GM18858 (cell line): ENCODE data around the gene DPY19L1.
"Not testable (repeated sequence)": the region's sequence is repeated elsewhere in the genome, so short reads cannot be mapped to it uniquely, and the experiment has no call there.

ENCODE experiments used
- ATAC-seq: cut with Tn5 transposase; IDR thresholded peaks from one replicate; pipeline ENCODE4 v1.9.1; 2021; ENCODE audit not compliant: unreplicated experiment

The DPY19L1 gene

DNA sequence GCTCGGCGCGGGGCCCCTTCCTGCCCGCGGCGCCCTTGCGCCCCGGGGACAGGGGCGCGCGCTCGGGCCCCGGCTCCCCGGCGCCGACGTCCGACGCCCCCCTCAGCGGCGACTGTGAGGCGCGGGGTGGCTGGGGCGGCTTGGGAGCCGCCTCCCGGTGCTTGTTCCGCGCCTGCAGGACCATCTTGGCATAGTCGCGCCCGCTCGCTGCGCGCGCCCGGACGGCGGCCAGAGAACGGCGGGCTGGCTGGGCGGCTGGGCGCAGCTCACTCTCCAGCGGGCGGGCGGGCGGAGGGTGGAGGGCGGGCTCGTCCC, at the start of gene DPY19L1:
DPY19L1 (minus strand) TSS at position 275 of the 315 bp plus-strand sequence; CDS start at position 184, 91 bp downstream.
- ATAC-seq = peak; percentile 18

DNA sequence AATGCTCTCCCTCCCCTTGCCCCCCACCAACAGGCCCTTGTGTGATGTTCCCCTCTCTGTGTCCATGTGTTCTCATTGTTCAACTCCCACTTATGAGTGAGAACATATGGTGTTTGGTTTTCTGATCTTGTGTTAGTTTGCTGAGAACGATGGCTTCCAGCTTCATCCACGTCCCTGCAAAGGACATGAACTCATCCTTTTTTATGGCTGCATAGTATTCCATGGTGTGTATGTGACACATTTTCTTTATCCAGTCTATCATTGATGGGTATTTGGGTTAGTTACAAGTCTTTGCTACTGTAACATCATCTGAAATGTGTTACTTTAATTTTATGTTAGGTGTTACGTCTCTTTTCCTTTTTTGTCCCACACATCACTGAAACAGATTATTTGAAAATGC, 42.2 kb upstream of the DPY19L1 start:
- ATAC-seq = not testable (repeated sequence)

DNA sequence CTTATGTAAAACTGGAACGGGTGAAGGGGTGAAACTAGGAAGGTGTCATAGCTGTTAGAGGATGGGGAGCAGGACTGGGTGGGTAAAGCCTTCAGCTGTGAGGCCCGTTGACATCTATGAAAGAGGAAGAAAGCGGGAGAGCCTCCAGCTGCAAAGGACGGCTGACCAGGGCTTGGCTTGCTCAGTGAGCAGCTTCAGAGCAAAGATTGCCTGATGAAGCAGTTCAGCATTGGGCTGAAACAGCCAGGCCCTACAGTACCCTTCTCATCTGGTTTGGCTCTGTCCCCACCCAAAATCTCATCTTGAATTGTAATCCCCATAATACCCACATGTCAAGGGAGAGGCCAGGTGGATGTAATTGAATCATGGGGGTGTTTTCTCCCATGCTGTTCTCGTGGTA, 36.7 kb upstream of the DPY19L1 start:
- ATAC-seq = not testable (repeated sequence)

DNA sequence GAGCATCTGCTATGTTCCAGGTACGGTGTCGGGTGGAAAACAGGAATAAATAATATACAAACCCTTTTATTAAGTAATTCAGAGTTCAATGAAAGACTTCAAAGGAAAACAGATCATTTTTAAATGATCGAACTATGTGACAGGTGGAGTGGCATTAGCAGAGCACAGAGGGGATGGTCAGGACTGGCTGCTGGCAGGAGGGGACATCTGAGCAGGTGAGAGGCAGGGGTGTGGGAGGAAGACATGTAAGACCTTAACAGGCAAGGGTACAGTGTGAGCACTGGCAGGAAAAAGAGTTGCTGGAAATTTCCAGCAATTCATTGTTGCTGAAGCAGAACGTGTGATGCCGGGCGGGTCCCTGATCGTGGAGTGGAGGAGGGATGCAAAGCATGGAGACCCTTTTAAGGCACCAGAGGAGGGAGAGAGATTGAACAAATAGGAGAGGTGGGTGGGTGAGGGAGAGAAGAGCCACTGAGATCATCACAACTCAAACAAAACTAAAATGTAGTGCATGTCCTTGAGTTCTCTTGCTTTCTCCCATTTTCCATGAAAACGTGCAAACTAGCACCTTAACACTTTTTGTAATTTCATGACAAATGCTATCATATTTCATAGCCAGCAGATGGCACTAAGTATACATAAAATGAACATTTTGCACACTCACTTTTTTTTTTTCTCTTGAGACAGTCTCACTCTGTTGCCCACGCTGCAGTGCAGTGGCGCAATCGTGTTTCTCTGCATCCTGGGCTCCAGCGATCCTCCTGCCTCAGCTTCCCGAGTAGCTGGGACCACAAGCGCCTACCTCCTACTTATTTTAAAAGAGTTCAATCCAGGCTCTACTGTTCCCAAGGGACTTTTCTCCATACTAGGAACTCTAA, 35.9 kb upstream of the DPY19L1 start:
- ATAC-seq = not testable (repeated sequence)

DNA sequence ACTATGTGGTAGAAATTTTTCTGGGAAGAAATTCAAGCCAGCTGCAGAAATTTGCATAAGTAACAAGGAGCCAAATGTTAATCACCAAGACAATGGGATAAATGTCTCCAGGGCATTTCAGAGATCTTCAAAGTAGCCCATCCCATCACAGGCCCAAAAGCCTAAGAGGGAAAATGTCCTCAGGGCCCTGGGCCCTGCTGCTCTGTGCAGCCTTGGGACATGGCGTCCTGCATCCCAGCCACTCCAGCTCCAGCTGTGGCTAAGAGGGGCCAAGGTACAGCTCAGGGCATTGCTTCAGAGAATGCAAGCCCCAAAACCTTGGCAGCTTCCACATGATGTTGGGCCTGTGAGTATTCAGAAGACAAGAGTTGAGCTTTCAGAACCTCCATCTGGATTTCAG, 31.8 kb upstream of the DPY19L1 start:
- ATAC-seq = not testable (repeated sequence)

DNA sequence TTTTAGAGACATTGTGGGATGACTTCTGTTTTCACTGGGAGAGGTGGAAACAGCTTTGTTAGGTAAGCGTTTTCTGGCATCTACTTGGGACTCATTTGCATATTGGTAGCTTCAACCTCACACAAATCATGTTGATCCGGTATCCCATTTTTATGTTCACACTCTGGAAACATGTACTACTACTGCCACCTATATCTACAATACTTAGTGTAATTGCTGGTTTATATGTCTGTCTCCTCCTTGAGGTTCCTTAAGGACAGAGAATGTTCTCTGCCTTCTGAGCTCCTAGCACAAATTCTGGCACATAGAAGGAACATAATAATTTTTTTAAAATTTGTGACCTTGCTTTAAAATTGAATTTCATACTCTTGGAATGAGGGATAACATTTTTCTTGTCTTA, 28.1 kb upstream of the DPY19L1 start:
- ATAC-seq = not testable (repeated sequence)

DNA sequence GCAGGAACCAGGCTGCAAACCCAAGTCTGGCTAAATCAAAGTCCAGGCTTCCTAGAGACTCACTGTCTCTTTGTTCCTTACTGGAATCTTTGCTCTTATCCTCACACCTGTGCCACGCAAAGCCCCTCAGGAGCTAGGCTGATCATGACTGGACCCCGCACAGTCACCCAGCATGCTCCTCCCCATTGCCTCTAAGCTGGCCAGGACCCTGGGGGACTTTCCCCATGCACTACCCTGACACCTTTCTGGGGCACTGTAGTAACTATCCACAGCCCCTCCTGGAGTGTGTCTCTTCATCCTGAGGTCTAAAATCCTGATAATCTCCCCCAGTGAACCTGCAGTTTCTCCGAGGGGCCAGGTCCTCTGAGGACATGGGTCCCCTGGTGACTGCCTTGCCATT, 21.3 kb upstream of the DPY19L1 start:
- ATAC-seq = not testable (repeated sequence)

DNA sequence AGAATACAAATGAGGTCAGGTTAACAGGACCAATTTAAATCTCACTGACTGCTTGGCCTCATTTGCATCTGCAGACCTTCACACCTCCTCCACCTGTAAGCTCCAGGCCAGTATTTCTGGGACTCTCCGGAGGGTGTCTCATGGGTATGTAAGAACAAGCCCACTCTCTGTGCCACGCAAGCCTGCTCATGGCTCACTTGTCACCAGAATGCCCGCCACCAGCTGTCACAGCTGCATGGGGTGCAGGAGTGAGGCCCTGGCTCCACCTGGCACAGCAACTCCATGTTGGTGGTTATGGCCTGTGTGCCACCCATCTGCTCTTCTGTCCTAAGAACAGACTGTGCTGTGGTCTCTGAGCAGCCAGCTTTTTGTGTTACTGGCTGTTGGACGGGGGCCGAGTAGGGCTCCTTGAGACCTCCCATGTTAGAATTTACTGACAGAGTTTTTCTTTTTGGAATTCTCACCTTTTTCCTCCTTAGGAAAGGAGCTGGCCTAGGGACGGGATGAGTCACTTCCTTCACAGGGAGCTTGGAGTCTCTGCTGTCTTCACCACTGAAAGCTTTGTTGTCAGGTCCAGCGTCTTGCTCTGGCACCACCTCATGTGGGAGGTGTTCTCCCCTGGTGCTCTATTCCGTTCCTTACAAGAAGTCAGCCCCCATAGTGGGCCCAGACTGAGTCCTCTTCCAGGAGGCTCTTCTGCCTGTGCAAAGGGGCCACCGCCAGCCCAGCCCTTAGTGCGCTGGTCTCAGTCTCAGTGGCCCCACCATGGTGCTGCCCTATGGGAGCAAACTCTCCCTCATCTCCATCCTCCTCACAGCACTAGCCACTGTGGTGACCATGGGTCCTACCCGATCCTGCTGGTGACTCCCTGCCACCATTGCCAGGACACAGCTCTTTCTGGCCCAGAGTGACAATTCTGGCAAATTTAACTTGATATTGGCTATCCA, 20.5 kb upstream of the DPY19L1 start:
- not testable (repeated sequence) for ATAC-seq

DNA sequence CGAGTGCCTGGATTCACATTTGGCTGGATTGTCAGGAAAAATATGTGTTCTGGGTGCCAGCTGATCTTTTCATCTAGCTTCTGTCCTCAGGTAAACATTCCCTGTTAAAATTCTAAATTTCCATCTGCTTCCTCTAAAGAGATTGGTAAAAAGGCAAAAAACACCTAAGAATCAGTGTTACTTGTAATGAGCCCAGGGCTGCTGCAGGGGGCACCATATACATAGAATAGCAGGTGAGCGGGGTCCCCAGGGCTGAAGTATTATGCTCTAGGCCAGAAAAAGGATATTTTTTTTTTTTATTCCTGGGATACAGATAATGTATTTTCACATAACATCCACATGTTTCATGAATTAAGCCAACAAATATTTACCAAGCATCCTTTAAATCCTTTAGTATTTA, 18.4 kb upstream of the DPY19L1 start:
- not testable (repeated sequence) for ATAC-seq

DNA sequence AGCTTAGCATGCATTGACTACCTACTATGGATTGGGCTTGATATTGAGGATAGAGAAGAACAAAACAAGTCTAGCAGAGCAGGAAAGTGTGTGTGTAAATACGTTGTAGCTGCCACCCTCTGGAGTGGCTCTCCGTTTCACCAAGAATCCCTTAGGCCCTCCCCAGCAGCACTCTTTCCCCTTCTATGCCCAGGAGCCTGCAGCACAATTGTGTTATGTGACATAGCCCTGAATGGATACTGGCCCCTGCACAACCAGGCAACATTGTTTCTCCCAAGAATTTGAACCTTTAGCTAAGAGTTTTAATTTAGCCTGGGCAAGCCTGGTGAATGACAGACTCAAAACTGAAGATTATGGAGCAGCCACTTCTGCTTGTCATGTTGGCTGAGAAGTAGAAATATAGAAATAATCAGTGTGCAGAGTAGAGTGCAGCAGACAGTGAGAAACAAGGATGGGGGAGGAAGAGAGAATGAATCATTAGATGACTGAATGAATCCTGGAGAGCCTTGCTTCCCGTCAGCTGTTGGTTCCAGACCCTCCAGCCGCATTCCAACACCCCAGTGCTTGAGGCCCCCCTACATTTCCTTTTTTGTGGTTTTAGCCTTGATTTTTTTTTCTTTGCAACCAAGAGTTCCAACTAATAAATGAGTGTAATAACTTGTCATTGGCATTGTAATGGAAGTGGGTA, 16.3 kb upstream of the DPY19L1 start:
- ATAC-seq = not testable (repeated sequence)

DNA sequence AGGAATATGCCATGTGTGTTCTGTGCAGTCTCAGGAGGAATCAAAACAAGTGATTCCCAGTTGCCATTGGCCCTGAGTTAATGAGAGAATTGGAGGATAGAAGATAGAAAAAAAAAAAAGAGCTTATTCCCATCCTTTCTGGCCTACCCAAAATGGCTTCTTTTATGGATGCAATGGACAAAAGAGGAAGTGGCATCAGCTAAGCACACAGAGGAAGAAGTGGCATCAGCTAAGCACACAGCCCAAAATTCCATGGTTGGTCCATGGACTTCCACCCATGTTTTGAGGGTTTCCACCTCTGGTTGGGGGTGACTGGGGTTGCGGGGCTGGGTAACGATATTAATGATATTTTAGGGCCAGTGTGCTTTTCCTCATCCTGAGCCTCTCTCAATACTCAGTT, 11.1 kb upstream of the DPY19L1 start:
- not testable (repeated sequence) for ATAC-seq

DNA sequence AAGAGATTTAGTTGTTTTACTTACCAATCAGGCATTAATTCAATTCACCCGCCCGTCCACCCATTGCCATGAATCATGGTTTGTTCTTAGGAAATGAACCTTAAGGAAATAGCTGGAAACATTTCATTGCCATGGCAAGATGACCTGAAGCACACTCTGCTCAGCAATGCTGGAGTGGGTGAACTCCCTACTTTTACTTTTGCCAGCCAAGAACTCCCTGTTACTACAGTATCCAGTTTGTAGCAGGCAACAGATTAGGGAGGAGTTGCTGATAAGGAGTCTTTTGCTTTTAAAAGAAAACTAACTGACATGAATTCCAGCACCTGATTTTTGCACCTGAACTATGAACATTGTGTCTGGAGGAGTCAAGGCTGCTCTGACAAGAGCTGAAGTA, 10.6 kb upstream of the DPY19L1 start:
- ATAC-seq = not testable (repeated sequence)

DNA sequence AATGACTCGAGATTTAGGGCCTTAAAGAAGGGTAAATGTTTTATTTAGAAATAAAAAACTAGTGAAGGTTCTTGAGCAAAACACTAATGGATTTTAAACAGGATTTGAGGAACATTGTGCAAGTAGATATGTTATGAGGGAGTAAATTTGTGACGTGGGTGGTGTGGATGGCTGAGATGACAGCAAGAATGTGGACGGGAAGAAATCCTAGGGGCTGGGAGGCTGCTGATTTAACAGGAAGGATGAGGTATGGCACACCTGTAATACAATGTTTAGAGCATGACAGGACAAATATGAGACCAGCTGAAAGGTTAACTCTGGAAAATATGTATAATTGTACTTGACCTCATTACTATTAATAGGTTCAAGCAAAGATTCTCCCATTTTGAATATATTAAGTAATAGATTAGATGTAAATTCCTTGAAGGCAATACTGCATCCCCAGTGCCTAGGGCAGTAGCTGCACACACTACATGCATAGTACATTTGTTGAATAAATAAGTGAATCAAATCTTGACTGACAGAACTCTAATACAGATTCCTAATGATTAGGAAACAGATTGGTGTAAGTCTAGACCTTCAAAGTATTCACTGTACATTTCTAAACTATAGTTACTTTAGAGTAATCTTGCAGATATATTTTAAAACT, 10.1 kb upstream of the DPY19L1 start:
- ATAC-seq = not testable (repeated sequence)

DNA sequence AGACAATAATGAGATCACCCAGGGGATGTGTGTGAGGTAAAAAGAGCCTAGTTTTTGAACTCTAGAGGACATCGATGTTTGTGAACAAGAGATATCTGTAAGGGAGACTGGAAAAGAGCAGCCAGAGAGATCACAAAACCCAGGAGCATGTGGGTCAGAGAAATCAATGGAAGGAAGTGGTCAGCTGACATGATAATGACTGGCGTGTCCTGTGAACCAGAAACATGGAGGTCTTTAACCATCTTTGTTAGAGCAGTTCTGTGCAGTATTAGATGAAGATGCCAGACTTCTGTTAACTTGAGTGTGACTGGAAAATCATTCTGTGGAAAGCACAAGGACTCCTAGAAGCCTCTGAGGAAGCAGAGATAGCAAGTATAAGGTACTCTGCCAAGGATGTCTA, 6.0 kb upstream of the DPY19L1 start:
- ATAC-seq = not testable (repeated sequence)

DNA sequence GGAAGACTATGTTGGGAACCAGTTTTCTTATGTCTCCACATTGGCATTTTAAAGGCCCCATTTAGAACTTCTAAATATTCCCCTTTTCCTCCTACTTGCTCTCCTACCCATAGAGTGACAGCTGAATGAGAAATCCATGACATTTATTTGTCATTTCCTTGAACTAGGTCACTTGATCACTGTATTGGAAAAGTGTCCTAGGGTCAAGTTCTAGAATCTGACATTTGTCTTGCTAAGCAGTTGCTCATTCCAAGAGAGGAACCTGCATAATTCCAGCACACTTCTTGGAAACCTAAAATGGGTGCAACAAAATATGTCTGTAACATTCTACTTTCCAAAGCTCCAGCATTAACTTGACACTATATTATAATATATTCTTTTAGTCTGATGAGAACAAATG, 3.6 kb upstream of the DPY19L1 start:
- ATAC-seq = no peak

DNA sequence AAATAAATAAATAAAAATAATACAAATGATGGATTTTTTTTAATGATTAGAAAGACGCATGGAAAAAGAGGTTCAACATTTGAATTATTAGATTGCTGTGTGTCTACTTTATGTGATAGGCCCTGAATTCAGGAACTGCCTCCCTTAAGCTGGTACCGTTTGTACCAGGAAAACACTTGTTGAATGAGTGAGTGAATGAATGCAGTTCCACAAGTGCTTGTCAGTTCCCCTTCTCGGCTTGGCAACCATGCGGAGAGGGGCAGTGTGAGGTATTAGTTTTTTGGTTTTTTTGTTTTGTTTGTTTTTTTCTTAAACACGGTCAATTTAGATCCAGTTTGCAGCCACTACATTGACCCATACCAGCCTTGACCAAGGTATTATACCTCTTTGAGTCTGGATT, 2.1 kb upstream of the DPY19L1 start:
- no peak for ATAC-seq

DNA sequence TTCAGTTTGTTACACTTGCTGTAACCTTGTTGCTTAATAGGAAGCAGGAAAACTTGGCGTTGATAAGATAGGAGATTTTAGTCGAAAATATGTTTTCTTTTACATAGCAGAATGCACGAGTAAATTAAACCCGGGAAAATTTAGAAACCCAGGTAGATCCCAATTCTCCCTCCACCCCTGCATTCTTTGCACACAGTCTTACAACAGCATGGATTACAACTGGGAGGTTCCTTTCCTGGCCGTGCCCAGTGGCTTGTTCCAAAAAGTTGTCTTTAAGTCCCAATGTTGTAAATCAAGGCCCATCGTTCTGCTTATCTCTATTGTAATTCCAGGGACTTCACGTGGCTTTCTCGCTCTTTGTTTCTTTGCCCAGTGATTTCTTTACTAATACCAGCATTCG, 1.1 kb upstream of the DPY19L1 start:
- no peak for ATAC-seq

DNA sequence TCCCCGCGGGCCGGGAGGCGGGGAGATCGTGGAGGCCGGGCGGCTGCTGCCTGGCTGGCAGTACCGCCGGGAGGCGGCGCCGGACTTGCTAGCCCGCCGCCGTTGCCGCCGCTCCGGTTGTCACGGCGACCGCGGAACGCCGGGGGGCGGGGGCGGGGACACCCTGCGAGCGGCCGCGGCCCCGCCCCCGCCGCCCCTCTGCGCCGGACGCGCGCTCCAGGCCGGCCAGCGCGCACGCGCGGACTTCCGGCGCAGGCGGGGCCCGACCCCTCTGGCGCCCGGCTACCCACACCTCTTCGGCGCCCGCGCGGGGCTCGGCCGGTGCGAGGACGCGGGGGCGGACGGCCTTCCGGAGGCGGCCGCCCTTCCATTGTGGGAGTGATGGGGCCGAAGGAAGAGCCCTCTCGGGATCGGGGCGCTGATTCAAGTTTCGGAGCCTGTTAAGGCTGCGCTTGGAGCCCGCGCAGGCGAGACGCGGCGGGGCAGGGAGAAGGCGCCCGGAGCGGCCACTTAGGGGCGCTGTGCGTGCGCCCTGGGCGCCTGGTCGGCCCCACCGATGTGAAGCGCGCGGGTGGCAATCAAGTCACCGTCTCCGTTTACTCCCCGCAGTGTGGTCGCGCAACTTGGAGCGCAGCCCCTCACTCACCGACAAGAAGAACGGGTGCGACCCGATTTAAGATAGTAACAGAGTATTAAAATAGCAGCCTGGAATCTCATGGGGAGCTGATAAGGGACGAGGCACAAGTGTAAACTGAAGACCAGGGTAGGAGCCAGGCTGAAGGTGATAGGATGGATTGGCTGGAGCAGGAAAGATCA, 449 bp upstream of the DPY19L1 start:
- ATAC-seq = peak; percentile 76

DNA sequence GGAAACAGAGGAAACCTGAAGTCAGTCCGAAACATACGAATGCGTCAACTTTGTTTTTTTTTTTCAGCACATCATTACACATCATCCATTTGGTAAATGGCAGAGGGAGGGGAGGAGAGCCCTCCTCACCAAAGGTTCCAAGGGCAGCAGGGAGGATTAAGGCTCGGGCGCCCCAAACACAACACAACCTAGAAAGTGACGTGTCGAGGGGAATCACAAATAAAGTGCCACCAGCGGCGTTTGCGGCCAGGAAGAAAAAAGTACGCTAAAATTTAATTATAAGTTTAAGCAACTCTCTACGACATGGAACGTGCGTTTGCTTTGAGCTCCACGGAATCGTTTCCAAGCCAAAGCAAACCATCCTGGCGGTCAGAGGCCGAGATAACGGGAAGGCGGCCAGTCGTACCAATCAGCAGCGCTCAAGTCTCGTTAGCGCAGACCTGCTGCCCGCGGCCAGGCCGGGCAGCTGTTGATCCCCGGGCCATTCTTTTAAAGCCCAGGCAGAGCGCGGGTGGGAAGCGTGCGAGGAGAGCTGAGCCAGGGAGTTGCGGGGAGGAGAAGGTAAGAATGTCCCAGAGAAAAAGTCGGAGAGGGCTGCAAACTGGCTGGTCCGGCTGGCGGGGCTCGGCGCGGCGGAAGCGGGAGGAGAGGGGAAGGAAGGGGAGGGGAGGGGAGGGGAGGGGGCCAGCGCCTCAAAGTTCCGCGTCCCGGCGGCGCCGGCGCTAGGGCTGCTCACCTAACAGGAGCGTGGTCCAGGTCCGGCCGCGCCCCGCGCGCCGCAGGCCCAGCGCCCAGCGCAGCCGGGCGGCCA, 719 bp downstream of the DPY19L1 start:
- ATAC-seq = no peak
